ENCODE measurements around the gene PPP2R3B.
"Not testable (repeated sequence)": the region's sequence is repeated elsewhere in the genome, so short reads cannot be mapped to it uniquely, and the experiment has no call there.

Gene PPP2R3B

GRCh38 chrX:310621-311155 is 76.0 kb downstream of the PPP2R3B start:
- Histone ChIP-seq H3K36me3 (ENCODE audit: low read depth) (peaks cover 66% of the 10 kb centered on the region), H3K27me3 (ENCODE audit: insufficient read depth, poor library complexity, severe bottlenecking) (no peaks in the 10 kb centered on the region), H3K27ac (ENCODE audit: poor library complexity, severe bottlenecking) (no peak overlapping the region), H3K9me3 (ENCODE audit: severe bottlenecking) (no peaks in the 10 kb centered on the region), H3K4me1 (ENCODE audit: insufficient read depth, poor library complexity, severe bottlenecking) (no peaks in the 10 kb centered on the region), H3K4me3 (ENCODE audit: severe bottlenecking) (no peak overlapping the region)
- no peak for TF ChIP-seq CTCF (IDR thresholded peaks at IDR 0.05; ENCODE audit: poor library complexity, severe bottlenecking)
- ATAC-seq (ENCODE audit: low read depth), result no peak
- peak; percentile 66 for DNase-seq (ENCODE audit: low spot score)

- ATAC-seq (ENCODE audit: low read depth) (no peak), DNase-seq (ENCODE audit: low spot score) (no peak)
- H3K9me3 ChIP-seq (ENCODE audit: severe bottlenecking), result no peaks in the 10 kb centered on the region
- no peaks in the 10 kb centered on the region for H3K27me3 ChIP-seq (ENCODE audit: insufficient read depth, poor library complexity, severe bottlenecking)
- no peak overlapping the region for H3K27ac ChIP-seq (ENCODE audit: poor library complexity, severe bottlenecking)
- H3K36me3 ChIP-seq (ENCODE audit: low read depth), result peaks cover 69% of the 10 kb centered on the region
- no peaks in the 10 kb centered on the region for H3K4me1 ChIP-seq (ENCODE audit: insufficient read depth, poor library complexity, severe bottlenecking)
- TF ChIP-seq CTCF (IDR thresholded peaks at IDR 0.05; ENCODE audit: poor library complexity, severe bottlenecking), result no peak
- no peak overlapping the region for H3K4me3 ChIP-seq (ENCODE audit: severe bottlenecking)
These were observed 77.7 kb downstream of the PPP2R3B start for GRCh38 chrX:308821-309520.

GRCh38 chrX:307261-308111 is 79.2 kb downstream of the PPP2R3B start:
- Histone ChIP-seq H3K36me3 (ENCODE audit: low read depth) (peaks cover 74% of the 10 kb centered on the region), H3K4me3 (ENCODE audit: severe bottlenecking) (no peak overlapping the region)
- DNase-seq (ENCODE audit: low spot score), result peak; percentile 73

GRCh38 chrX:306614-307251 is 80.0 kb downstream of the PPP2R3B start:
- not testable (repeated sequence) for DNase-seq (ENCODE audit: low spot score); H3K27me3 ChIP-seq (ENCODE audit: insufficient read depth, poor library complexity, severe bottlenecking); H3K4me3 ChIP-seq (ENCODE audit: severe bottlenecking); ATAC-seq (ENCODE audit: low read depth); H3K27ac ChIP-seq (ENCODE audit: poor library complexity, severe bottlenecking); H3K9me3 ChIP-seq (ENCODE audit: severe bottlenecking); H3K4me1 ChIP-seq (ENCODE audit: insufficient read depth, poor library complexity, severe bottlenecking)
- H3K36me3 ChIP-seq (ENCODE audit: low read depth), result peaks cover 78% of the 10 kb centered on the region

More at GRCh38 chrX:307261-308111, 79.2 kb downstream of the PPP2R3B start:
- H3K27ac ChIP-seq (ENCODE audit: poor library complexity, severe bottlenecking), result no peak overlapping the region
- H3K9me3 ChIP-seq (ENCODE audit: severe bottlenecking), result no peaks in the 10 kb centered on the region
- ATAC-seq (ENCODE audit: low read depth), result no peak
- H3K27me3 ChIP-seq (ENCODE audit: insufficient read depth, poor library complexity, severe bottlenecking), result no peaks in the 10 kb centered on the region
- H3K4me1 ChIP-seq (ENCODE audit: insufficient read depth, poor library complexity, severe bottlenecking), result no peaks in the 10 kb centered on the region
- TF ChIP-seq CTCF (IDR thresholded peaks at IDR 0.05; ENCODE audit: poor library complexity, severe bottlenecking), result no peak

GRCh38 chrX:305781-306613 is 80.7 kb downstream of the PPP2R3B start:
- peak; percentile 47 for DNase-seq (ENCODE audit: low spot score)
- H3K36me3 ChIP-seq (ENCODE audit: low read depth), result peaks cover 78% of the 10 kb centered on the region
- not testable (repeated sequence) for H3K9me3 ChIP-seq (ENCODE audit: severe bottlenecking)

More at GRCh38 chrX:305781-306613, 80.7 kb downstream of the PPP2R3B start:
- not testable (repeated sequence) for H3K27ac ChIP-seq (ENCODE audit: poor library complexity, severe bottlenecking); H3K27me3 ChIP-seq (ENCODE audit: insufficient read depth, poor library complexity, severe bottlenecking); H3K4me1 ChIP-seq (ENCODE audit: insufficient read depth, poor library complexity, severe bottlenecking); ATAC-seq (ENCODE audit: low read depth); H3K4me3 ChIP-seq (ENCODE audit: severe bottlenecking)
